K562 (cell line): ENCODE data around the gene ATP6V1A. TPM values are rescaled to one million over a fixed set of nuclear protein-coding genes. Genes with fewer than 3 reads are reported as not detected.
A peak's percentile ranks its signal among the peaks of the same experiment; 100 is the strongest.

Experiments
- BRCA1 ChIP-seq, 2 experiments: fragments of 450-650 bp in 1 of 2; sonication (generic) in 1 of 2; formaldehyde crosslinking in 1 of 2; IDR thresholded peaks; 2 replicates each; pipeline versions ENCODE4 v1.5.0 to v1.6.1; 2017 to 2020; ENCODE audit warnings: mild to moderate bottlenecking in 1 of 2, missing genetic modification reagents in 1 of 2
- CBFB ChIP-seq: sonication (generic); formaldehyde crosslinking; IDR thresholded peaks from 2 replicates; pipeline ENCODE4 v1.4.0; 2020; ENCODE audit warnings: mild to moderate bottlenecking, missing genetic modification reagents
- EWSR1 ChIP-seq: fragments of 450-650 bp; IDR thresholded peaks from 2 replicates; pipeline ENCODE4 v1.6.1; 2018; ENCODE audit warnings: borderline replicate concordance, mild to moderate bottlenecking, low read depth, moderate library complexity; ENCODE audit not compliant: partially characterized antibody
- GABPA ChIP-seq: fragments of 200-800 bp; sonication (Bioruptor generic); conservative IDR thresholded peaks from 2 replicates; pipeline ENCODE4 v1.6.1; 2016; ENCODE audit warnings: low read depth, missing genetic modification characterization, missing compliant biosample characterization
- HCFC1 ChIP-seq: IDR thresholded peaks from 2 replicates; pipeline ENCODE4 v1.6.1; 2012; ENCODE audit warnings: low read depth, low read length, improper control_type of control experiment
- HDAC6 ChIP-seq: IDR thresholded peaks from 2 replicates; pipeline ENCODE4 v1.6.1; 2012; ENCODE audit warnings: low read depth, mild to moderate bottlenecking, control low read depth, inconsistent platforms, low read length, moderate library complexity
- KAT2B ChIP-seq: IDR thresholded peaks from one replicate; pipeline ENCODE4 v1.6.1; 2012; ENCODE audit warnings: low read depth, mild to moderate bottlenecking, control low read depth, inconsistent platforms, low read length, moderate library complexity
- NCOA6 ChIP-seq: fragments of 450-650 bp; IDR thresholded peaks from 2 replicates; pipeline ENCODE4 v1.6.1; 2017; ENCODE audit warnings: mild to moderate bottlenecking
- PHF20 ChIP-seq: fragments of 450-650 bp; IDR thresholded peaks from 2 replicates; pipeline ENCODE4 v1.6.1; 2018; ENCODE audit not compliant: partially characterized antibody
- PTBP1 ChIP-seq: fragments of 200-400 bp; formaldehyde crosslinking; IDR thresholded peaks from 2 replicates; pipeline ENCODE4 v1.6.1; 2017; ENCODE audit warnings: low read depth, low read length
- SIN3B ChIP-seq: fragments of 450-650 bp; IDR thresholded peaks from 2 replicates; pipeline ENCODE4 v1.6.1; 2017; ENCODE audit warnings: low read depth, mild to moderate bottlenecking, moderate library complexity
- SRSF9 ChIP-seq: fragments of 200-400 bp; formaldehyde crosslinking; IDR thresholded peaks from 2 replicates; pipeline ENCODE4 v1.6.1; 2017; ENCODE audit warnings: low read depth, low read length, borderline replicate concordance
- STAG1 ChIP-seq: sonication (generic); formaldehyde crosslinking; IDR thresholded peaks from 2 replicates; pipeline ENCODE4 v1.5.0; 2020; ENCODE audit warnings: missing genetic modification reagents, borderline replicate concordance
- TFAM ChIP-seq: fragments of 250-450 bp; sonication (Bioruptor Pico); conservative IDR thresholded peaks from 2 replicates; pipeline ENCODE4 v1.5.0; 2021; ENCODE audit warnings: mild to moderate bottlenecking, moderate library complexity
- ZNF253 ChIP-seq: fragments of 250-450 bp; sonication (Bioruptor Pico); conservative IDR thresholded peaks from 2 replicates; pipeline ENCODE4 v1.6.1; 2021; ENCODE audit warnings: mild to moderate bottlenecking
- ZNF561 ChIP-seq: fragments of 450-650 bp; formaldehyde crosslinking; conservative IDR thresholded peaks from 2 replicates; pipeline ENCODE4 v1.4.0; 2020; ENCODE audit warnings: mild to moderate bottlenecking, moderate library complexity
- polyA plus RNA-seq, 8 experiments: library from polyadenylated mRNA; depleted of rRNA in 4 of 8; stranded (reverse) in 5 of 8; unstranded in 3 of 8; fragments of >200 nt; fragmentation: Nextera tagmentation in 2 of 8; fragmentation: Illumina TruSeq in 1 of 8; extraction: Ambion mirVana in 2 of 8; extraction: Trizol in 1 of 8; gene quantifications; 2 replicates each; pipeline versions ENCODE4 v1.2.1 to v1.2.3, GENCODE V29; 2011 to 2014; ENCODE audit warnings: inconsistent platforms in 1 of 8, missing spikeins in 1 of 8
- total RNA-seq, 7 experiments: library from RNA; depleted of rRNA in 6 of 7; stranded (reverse); fragments of >200 nt in 6 of 7; fragmentation: Illumina TruSeq in 2 of 7; extraction: Trizol in 2 of 7; gene quantifications; 2 replicates each; pipeline versions ENCODE4 v1.2.1 to v1.2.3, GENCODE V29; 2011 to 2021; ENCODE audit warnings: low replicate concordance in 1 of 7
- TF ChIP-seq, protein P1 (sequence below): fragments of 250-450 bp; sonication (Bioruptor Pico); IDR thresholded peaks from 2 replicates; pipeline ENCODE4 v1.5.0; 2021
- TF ChIP-seq, protein P2 (sequence below), 2 experiments: fragments of 450-650 bp in 1 of 2; IDR thresholded peaks; 2 replicates each; pipeline ENCODE4 v1.6.1; 2011 to 2017; ENCODE audit warnings: low read depth in 2 of 2, antibody characterized with exemption in 1 of 2, borderline replicate concordance in 1 of 2, low read length in 1 of 2, mild to moderate bottlenecking in 1 of 2, mixed read lengths in 1 of 2; ENCODE audit not compliant: control insufficient read depth in 1 of 2
- TF ChIP-seq, protein P3 (sequence below): fragments of 250-450 bp; sonication (Bioruptor Pico); IDR thresholded peaks from 2 replicates; pipeline ENCODE4 v1.4.0; 2020; ENCODE audit warnings: mild to moderate bottlenecking, moderate library complexity, borderline replicate concordance
- TF ChIP-seq, protein P4 (sequence below): sonication (generic); formaldehyde crosslinking; IDR thresholded peaks from 2 replicates; pipeline ENCODE4 v1.9.0; 2022; ENCODE audit warnings: mild to moderate bottlenecking, missing genetic modification reagents

ATP6V1A gene
- total and polyA plus RNA-seq, 9 of the 15 experiments (the other 6 are each of a cell fraction or from before 2014, with no cell fraction given): 23.6 to 57.1 (median 39.9) TPM

DNA sequence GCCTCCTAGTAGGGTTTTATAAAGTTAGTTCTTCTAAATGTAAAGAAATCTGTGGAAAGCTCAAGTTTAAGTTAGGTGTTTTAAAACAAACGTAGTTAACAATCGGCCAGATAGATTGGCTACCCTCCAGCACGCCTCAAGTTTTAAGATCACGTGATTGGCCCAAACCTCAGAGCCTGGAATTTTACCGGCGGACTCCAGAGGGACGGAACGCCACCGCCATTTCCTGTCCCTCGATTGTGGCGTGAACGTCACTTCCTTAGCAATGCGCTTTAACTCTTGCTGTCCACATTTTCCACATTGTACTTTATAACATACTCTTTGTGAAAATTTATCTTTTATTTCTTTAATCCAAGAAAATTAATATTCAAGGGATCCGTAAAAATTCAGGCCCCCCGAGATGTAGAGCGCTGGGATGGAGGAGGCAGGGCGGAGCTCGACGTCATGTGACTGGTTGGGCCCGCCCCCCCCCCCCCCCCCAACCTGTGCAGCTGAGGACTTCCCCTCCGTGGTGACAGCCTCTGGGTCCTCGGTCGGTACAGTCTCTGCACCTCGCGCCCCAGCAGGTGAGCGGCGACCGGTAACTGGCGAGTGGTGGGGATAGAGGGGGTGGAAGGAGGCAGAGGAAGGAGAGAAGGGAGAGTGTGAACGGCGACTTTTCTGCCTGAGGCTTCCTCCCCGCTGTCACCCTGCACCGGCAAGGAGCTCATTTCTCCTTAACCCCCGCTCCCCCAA lies at the start of gene ATP6V1A (continued):
- no peak for TF ChIP-seq SIN3B
- TF ChIP-seq, protein P1, sequence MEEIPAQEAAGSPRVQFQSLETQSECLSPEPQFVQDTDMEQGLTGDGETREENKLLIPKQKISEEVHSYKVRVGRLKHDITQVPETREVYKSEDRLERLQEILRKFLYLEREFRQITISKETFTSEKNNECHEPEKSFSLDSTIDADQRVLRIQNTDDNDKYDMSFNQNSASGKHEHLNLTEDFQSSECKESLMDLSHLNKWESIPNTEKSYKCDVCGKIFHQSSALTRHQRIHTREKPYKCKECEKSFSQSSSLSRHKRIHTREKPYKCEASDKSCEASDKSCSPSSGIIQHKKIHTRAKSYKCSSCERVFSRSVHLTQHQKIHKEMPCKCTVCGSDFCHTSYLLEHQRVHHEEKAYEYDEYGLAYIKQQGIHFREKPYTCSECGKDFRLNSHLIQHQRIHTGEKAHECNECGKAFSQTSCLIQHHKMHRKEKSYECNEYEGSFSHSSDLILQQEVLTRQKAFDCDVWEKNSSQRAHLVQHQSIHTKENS (CRISPR knock-in tag): no peak
- no peak for TF ChIP-seq STAG1 (CRISPR knock-in tag)
- no peak for TF ChIP-seq CBFB
- TF ChIP-seq NCOA6: no peak
- no peak for TF ChIP-seq KAT2B
- TF ChIP-seq PHF20: no peak
- no peak for TF ChIP-seq ZNF561 (CRISPR knock-in tag)
- TF ChIP-seq, protein P2, sequence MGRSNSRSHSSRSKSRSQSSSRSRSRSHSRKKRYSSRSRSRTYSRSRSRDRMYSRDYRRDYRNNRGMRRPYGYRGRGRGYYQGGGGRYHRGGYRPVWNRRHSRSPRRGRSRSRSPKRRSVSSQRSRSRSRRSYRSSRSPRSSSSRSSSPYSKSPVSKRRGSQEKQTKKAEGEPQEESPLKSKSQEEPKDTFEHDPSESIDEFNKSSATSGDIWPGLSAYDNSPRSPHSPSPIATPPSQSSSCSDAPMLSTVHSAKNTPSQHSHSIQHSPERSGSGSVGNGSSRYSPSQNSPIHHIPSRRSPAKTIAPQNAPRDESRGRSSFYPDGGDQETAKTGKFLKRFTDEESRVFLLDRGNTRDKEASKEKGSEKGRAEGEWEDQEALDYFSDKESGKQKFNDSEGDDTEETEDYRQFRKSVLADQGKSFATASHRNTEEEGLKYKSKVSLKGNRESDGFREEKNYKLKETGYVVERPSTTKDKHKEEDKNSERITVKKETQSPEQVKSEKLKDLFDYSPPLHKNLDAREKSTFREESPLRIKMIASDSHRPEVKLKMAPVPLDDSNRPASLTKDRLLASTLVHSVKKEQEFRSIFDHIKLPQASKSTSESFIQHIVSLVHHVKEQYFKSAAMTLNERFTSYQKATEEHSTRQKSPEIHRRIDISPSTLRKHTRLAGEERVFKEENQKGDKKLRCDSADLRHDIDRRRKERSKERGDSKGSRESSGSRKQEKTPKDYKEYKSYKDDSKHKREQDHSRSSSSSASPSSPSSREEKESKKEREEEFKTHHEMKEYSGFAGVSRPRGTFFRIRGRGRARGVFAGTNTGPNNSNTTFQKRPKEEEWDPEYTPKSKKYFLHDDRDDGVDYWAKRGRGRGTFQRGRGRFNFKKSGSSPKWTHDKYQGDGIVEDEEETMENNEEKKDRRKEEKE (IDR thresholded peaks at IDR 0.05; ENCODE audit: borderline replicate concordance in 1 of 2, control insufficient read depth in 1 of 2, low read depth in 2 of 2, low read length in 1 of 2): peak in 1 of 2 experiments; percentile 83; a peak in 1 of 4 replicates
- TF ChIP-seq TFAM (CRISPR knock-in tag): no peak
- TF ChIP-seq BRCA1 (IDR thresholded peaks at IDR 0.05): no peak
- no peak for TF ChIP-seq BRCA1 (CRISPR knock-in tag; IDR thresholded peaks at IDR 0.05)
- no peak for TF ChIP-seq EWSR1
- peak; percentile 68 for TF ChIP-seq HCFC1
- no peak for TF ChIP-seq PTBP1
- TF ChIP-seq, protein P3, sequence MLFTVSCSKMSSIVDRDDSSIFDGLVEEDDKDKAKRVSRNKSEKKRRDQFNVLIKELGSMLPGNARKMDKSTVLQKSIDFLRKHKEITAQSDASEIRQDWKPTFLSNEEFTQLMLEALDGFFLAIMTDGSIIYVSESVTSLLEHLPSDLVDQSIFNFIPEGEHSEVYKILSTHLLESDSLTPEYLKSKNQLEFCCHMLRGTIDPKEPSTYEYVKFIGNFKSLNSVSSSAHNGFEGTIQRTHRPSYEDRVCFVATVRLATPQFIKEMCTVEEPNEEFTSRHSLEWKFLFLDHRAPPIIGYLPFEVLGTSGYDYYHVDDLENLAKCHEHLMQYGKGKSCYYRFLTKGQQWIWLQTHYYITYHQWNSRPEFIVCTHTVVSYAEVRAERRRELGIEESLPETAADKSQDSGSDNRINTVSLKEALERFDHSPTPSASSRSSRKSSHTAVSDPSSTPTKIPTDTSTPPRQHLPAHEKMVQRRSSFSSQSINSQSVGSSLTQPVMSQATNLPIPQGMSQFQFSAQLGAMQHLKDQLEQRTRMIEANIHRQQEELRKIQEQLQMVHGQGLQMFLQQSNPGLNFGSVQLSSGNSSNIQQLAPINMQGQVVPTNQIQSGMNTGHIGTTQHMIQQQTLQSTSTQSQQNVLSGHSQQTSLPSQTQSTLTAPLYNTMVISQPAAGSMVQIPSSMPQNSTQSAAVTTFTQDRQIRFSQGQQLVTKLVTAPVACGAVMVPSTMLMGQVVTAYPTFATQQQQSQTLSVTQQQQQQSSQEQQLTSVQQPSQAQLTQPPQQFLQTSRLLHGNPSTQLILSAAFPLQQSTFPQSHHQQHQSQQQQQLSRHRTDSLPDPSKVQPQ: no peak
- no peak for TF ChIP-seq ZNF253
- no peak for TF ChIP-seq HDAC6
- TF ChIP-seq, protein P4, sequence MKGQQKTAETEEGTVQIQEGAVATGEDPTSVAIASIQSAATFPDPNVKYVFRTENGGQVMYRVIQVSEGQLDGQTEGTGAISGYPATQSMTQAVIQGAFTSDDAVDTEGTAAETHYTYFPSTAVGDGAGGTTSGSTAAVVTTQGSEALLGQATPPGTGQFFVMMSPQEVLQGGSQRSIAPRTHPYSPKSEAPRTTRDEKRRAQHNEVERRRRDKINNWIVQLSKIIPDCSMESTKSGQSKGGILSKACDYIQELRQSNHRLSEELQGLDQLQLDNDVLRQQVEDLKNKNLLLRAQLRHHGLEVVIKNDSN (CRISPR knock-in tag): peak; percentile 82
- peak; percentile 95 for TF ChIP-seq GABPA
- no peak for TF ChIP-seq SRSF9
